Fibroblast of lung (primary cell): ENCODE measurements around the gene SLC13A1.

Experiments
- EZH2 ChIP-seq: IDR thresholded peaks from 2 replicates; pipeline ENCODE4 v1.5.1; 2012; ENCODE audit warnings: low read length, control low read depth, mild to moderate bottlenecking; ENCODE audit errors: missing control alignments
- TF ChIP-seq, protein P1 (sequence below), 2 donors: IDR thresholded peaks in 1 of 2; conservative IDR thresholded peaks in 1 of 2; 1 replicate in 1 of 2; 2 replicates in 1 of 2; pipeline ENCODE4 v1.5.1; 2011 to 2012; ENCODE audit warnings: low read length in 2 of 2, control low read depth in 1 of 2, inconsistent platforms in 1 of 2, low read depth in 1 of 2, mild to moderate bottlenecking in 1 of 2

- TF ChIP-seq, protein P1, sequence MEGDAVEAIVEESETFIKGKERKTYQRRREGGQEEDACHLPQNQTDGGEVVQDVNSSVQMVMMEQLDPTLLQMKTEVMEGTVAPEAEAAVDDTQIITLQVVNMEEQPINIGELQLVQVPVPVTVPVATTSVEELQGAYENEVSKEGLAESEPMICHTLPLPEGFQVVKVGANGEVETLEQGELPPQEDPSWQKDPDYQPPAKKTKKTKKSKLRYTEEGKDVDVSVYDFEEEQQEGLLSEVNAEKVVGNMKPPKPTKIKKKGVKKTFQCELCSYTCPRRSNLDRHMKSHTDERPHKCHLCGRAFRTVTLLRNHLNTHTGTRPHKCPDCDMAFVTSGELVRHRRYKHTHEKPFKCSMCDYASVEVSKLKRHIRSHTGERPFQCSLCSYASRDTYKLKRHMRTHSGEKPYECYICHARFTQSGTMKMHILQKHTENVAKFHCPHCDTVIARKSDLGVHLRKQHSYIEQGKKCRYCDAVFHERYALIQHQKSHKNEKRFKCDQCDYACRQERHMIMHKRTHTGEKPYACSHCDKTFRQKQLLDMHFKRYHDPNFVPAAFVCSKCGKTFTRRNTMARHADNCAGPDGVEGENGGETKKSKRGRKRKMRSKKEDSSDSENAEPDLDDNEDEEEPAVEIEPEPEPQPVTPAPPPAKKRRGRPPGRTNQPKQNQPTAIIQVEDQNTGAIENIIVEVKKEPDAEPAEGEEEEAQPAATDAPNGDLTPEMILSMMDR (conservative IDR thresholded peaks at IDR 0.05 in 1 of 2, IDR thresholded peaks at IDR 0.05 in 1 of 2; ENCODE audit: low read depth in 1 of 2, low read length in 2 of 2): no peak
- no peak for TF ChIP-seq EZH2
These were observed 123.8 kb downstream of the SLC13A1 start for GRCh38 chr7:123075838-123076467.
